HEK293 (cell line): ENCODE data around the gene DAG1.

ENCODE experiments used
- EGR2 ChIP-seq: fragments of 450-650 bp; formaldehyde crosslinking; IDR thresholded peaks from 2 replicates; pipeline ENCODE4 v1.5.1; 2016; ENCODE audit warnings: low read depth, missing biosample characterization, missing genetic modification characterization
- REST ChIP-seq: fragments of 450-650 bp; formaldehyde crosslinking; IDR thresholded peaks from 2 replicates; pipeline ENCODE4 v1.5.1; 2016; ENCODE audit warnings: missing biosample characterization, missing genetic modification characterization
- SCRT1 ChIP-seq: fragments of 450-650 bp; formaldehyde crosslinking; IDR thresholded peaks from 2 replicates; pipeline ENCODE4 v1.5.1; 2016; ENCODE audit warnings: missing biosample characterization, missing genetic modification characterization, borderline replicate concordance
- ZNF174 ChIP-seq: fragments of 450-650 bp; formaldehyde crosslinking; IDR thresholded peaks from 2 replicates; pipeline ENCODE4 v1.5.0; 2017; ENCODE audit warnings: missing biosample characterization, mild to moderate bottlenecking, missing genetic modification characterization
- ZNF274 ChIP-seq, 2 experiments: fragments of 200-500 bp in 1 of 2; fragments of 450-650 bp in 1 of 2; sonication (Bioruptor generic) in 1 of 2; formaldehyde crosslinking in 1 of 2; IDR thresholded peaks; 2 replicates each; pipeline versions ENCODE4 v1.5.1 to v1.6.1; 2014 to 2016; ENCODE audit warnings: borderline replicate concordance in 1 of 2, inconsistent platforms in 1 of 2, low read length in 1 of 2, missing biosample characterization in 1 of 2, missing genetic modification characterization in 1 of 2
- ZNF324 ChIP-seq: fragments of 450-650 bp; formaldehyde crosslinking; IDR thresholded peaks from 2 replicates; pipeline ENCODE4 v1.5.1; 2016; ENCODE audit warnings: missing biosample characterization, missing genetic modification characterization
- ZNF335 ChIP-seq: fragments of 450-650 bp; formaldehyde crosslinking; conservative IDR thresholded peaks from 2 replicates; pipeline ENCODE4 v1.5.1; 2016; ENCODE audit warnings: missing biosample characterization, missing genetic modification characterization
- ZNF350 ChIP-seq: fragments of 450-650 bp; formaldehyde crosslinking; IDR thresholded peaks from 2 replicates; pipeline ENCODE4 v1.5.0; 2017; ENCODE audit warnings: missing biosample characterization, mild to moderate bottlenecking, missing genetic modification characterization
- ZNF398 ChIP-seq: fragments of 450-650 bp; formaldehyde crosslinking; IDR thresholded peaks from 2 replicates; pipeline ENCODE4 v1.5.1; 2017; ENCODE audit warnings: missing biosample characterization, missing genetic modification characterization
- ZNF433 ChIP-seq: fragments of 450-650 bp; formaldehyde crosslinking; IDR thresholded peaks from 2 replicates; pipeline ENCODE4 v1.5.1; 2016; ENCODE audit warnings: missing biosample characterization, missing genetic modification characterization, low read depth
- ZNF623 ChIP-seq: fragments of 450-650 bp; formaldehyde crosslinking; IDR thresholded peaks from 2 replicates; pipeline ENCODE4 v1.5.1; 2016; ENCODE audit warnings: missing biosample characterization, missing genetic modification characterization
- ZNF830 ChIP-seq: fragments of 450-650 bp; IDR thresholded peaks from 2 replicates; pipeline ENCODE4 v1.5.0; 2018; ENCODE audit warnings: missing biosample characterization, missing genetic modification characterization, low read depth, mild to moderate bottlenecking, moderate library complexity
- TF ChIP-seq, protein P1 (sequence below): fragments of 450-650 bp; formaldehyde crosslinking; IDR thresholded peaks from 2 replicates; pipeline ENCODE4 v1.5.1; 2016; ENCODE audit warnings: missing biosample characterization, missing genetic modification characterization
- TF ChIP-seq, protein P2 (sequence below): IDR thresholded peaks from 2 replicates; pipeline ENCODE4 v1.6.1; 2011; ENCODE audit warnings: mild to moderate bottlenecking, low read depth, low read length, borderline replicate concordance

- TF ChIP-seq ZNF830 = no peak
- TF ChIP-seq, protein P1, sequence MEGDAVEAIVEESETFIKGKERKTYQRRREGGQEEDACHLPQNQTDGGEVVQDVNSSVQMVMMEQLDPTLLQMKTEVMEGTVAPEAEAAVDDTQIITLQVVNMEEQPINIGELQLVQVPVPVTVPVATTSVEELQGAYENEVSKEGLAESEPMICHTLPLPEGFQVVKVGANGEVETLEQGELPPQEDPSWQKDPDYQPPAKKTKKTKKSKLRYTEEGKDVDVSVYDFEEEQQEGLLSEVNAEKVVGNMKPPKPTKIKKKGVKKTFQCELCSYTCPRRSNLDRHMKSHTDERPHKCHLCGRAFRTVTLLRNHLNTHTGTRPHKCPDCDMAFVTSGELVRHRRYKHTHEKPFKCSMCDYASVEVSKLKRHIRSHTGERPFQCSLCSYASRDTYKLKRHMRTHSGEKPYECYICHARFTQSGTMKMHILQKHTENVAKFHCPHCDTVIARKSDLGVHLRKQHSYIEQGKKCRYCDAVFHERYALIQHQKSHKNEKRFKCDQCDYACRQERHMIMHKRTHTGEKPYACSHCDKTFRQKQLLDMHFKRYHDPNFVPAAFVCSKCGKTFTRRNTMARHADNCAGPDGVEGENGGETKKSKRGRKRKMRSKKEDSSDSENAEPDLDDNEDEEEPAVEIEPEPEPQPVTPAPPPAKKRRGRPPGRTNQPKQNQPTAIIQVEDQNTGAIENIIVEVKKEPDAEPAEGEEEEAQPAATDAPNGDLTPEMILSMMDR (tag by site-specific recombination) = no peak
- TF ChIP-seq ZNF324 (tag by site-specific recombination) = no peak
- no peak for TF ChIP-seq ZNF350
- TF ChIP-seq ZNF398 (tag by site-specific recombination) = no peak
- no peak for TF ChIP-seq ZNF174 (tag by site-specific recombination)
- TF ChIP-seq, protein P2, sequence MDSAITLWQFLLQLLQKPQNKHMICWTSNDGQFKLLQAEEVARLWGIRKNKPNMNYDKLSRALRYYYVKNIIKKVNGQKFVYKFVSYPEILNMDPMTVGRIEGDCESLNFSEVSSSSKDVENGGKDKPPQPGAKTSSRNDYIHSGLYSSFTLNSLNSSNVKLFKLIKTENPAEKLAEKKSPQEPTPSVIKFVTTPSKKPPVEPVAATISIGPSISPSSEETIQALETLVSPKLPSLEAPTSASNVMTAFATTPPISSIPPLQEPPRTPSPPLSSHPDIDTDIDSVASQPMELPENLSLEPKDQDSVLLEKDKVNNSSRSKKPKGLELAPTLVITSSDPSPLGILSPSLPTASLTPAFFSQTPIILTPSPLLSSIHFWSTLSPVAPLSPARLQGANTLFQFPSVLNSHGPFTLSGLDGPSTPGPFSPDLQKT = no peak
- no peak for TF ChIP-seq REST (tag by site-specific recombination)
- no peak for TF ChIP-seq EGR2 (tag by site-specific recombination)
- no peak for TF ChIP-seq SCRT1
- no peak for TF ChIP-seq ZNF623 (tag by site-specific recombination)
- TF ChIP-seq ZNF335 (tag by site-specific recombination) = no peak
- no peak for TF ChIP-seq ZNF433
- no peak for TF ChIP-seq ZNF274 (IDR thresholded peaks at IDR 0.05; ENCODE audit: low read length)
- TF ChIP-seq ZNF274 (tag by site-specific recombination; IDR thresholded peaks at IDR 0.05; ENCODE audit: borderline replicate concordance) = no peak
These were observed 39.0 kb downstream of the DAG1 start for GRCh38 chr3:49509028-49509561.
